GM23338 (cell line): ENCODE results near the gene TMEM271. TPM values are rescaled to one million over a fixed set of nuclear protein-coding genes. Genes with fewer than 3 reads are reported as not detected.

Experiments
- ATAC-seq: fragments of 200-7000 bp; cut with Tn5 transposase; 3 replicates; pipeline ENCODE4 v1.9.1; 2020
- DNase-seq: peaks from one replicate; pipeline ENCODE4 v3.0.0-alpha.2; 2015; ENCODE audit warnings: low spot score
- H2AFZ ChIP-seq: fragments of 200-600 bp; sonication (generic); 2 replicates; pipeline ENCODE4 v1.8.0; 2016; ENCODE audit warnings: antibody characterized with exemption, mild to moderate bottlenecking, moderate library complexity
- H3F3A ChIP-seq: fragments of 200-600 bp; sonication (generic); replicated peaks from 2 replicates; pipeline ENCODE4 v1.8.0; 2017; ENCODE audit warnings: antibody characterized with exemption, mixed run types, low read depth
- H3K27ac ChIP-seq: fragments of 200-600 bp; sonication (generic); 2 replicates; pipeline ENCODE4 v1.6.1; 2016; ENCODE audit warnings: low read depth
- H3K27me3 ChIP-seq: fragments of 200-600 bp; sonication (generic); 2 replicates; pipeline ENCODE4 v1.8.0; 2016; ENCODE audit warnings: mild to moderate bottlenecking, mixed run types, moderate library complexity; ENCODE audit not compliant: insufficient read depth
- H3K36me3 ChIP-seq: fragments of 200-600 bp; sonication (generic); 2 replicates; pipeline ENCODE4 v1.8.0; 2016; ENCODE audit warnings: mild to moderate bottlenecking; ENCODE audit not compliant: insufficient read depth
- H3K4me1 ChIP-seq: fragments of 200-600 bp; sonication (generic); 2 replicates; pipeline ENCODE4 v1.8.0; 2016; ENCODE audit warnings: mild to moderate bottlenecking, moderate library complexity; ENCODE audit not compliant: insufficient read depth
- H3K4me2 ChIP-seq: fragments of 200-600 bp; sonication (generic); 2 replicates; pipeline ENCODE4 v1.7.1; 2017; ENCODE audit warnings: mixed run types
- H3K4me3 ChIP-seq: fragments of 200-600 bp; sonication (generic); 2 replicates; pipeline ENCODE4 v1.6.1; 2016; ENCODE audit warnings: mixed run types
- H3K79me2 ChIP-seq: fragments of 200-600 bp; sonication (generic); replicated peaks from 2 replicates; pipeline ENCODE4 v1.8.0; 2017; ENCODE audit warnings: mild to moderate bottlenecking; ENCODE audit not compliant: insufficient read depth
- H3K9me2 ChIP-seq: fragments of 200-600 bp; sonication (generic); 2 replicates; pipeline ENCODE4 v1.8.0; 2017; ENCODE audit not compliant: insufficient read depth
- H4K20me1 ChIP-seq: fragments of 200-600 bp; sonication (generic); replicated peaks from 2 replicates; pipeline ENCODE4 v1.8.0; 2017; ENCODE audit warnings: mild to moderate bottlenecking; ENCODE audit not compliant: insufficient read depth
- H3K27ac Mint-ChIP-seq: 2 replicates; pipeline ENCODE4 v1.8.0; 2020; ENCODE audit warnings: inconsistent platforms, mild to moderate bottlenecking, moderate library complexity, mixed read lengths
- H3K27me3 Mint-ChIP-seq: 3 replicates; pipeline ENCODE4 v1.8.0; 2022; ENCODE audit warnings: low read depth, mild to moderate bottlenecking, moderate library complexity, mixed read lengths, inconsistent platforms; ENCODE audit not compliant: insufficient read depth, poor library complexity
- H3K36me3 Mint-ChIP-seq: 3 replicates; pipeline ENCODE4 v1.8.0; 2021; ENCODE audit warnings: low read depth, mild to moderate bottlenecking, inconsistent platforms, moderate library complexity, mixed read lengths
- H3K4me1 Mint-ChIP-seq: 3 replicates; pipeline ENCODE4 v1.8.0; 2020; ENCODE audit warnings: mild to moderate bottlenecking, inconsistent platforms, mixed read lengths
- H3K4me3 Mint-ChIP-seq: 3 replicates; pipeline ENCODE4 v1.8.0; 2021; ENCODE audit warnings: moderate library complexity, mild to moderate bottlenecking, inconsistent platforms, mixed read lengths
- H3K9me3 Mint-ChIP-seq: 3 replicates; pipeline ENCODE4 v1.8.0; 2020; ENCODE audit warnings: moderate library complexity, mild to moderate bottlenecking, inconsistent platforms, mixed read lengths
- CREB1 ChIP-seq: fragments of 250-450 bp; sonication (Bioruptor Pico); IDR thresholded peaks from 2 replicates; pipeline ENCODE4 v1.5.0; 2020; ENCODE audit warnings: low read depth, mild to moderate bottlenecking, moderate library complexity
- CTCF ChIP-seq, 2 experiments: fragments of 200-600 bp in 1 of 2; sonication (generic) in 1 of 2; conservative IDR thresholded peaks; 2 replicates each; pipeline versions ENCODE4 v1.5.1 to v1.6.1; 2016 to 2017; ENCODE audit warnings: antibody characterized with exemption in 2 of 2, low read depth in 2 of 2, mild to moderate bottlenecking in 2 of 2, moderate library complexity in 1 of 2
- ETS1 ChIP-seq: IDR thresholded peaks from 2 replicates; pipeline ENCODE4 v1.6.1; 2016; ENCODE audit warnings: antibody characterized with exemption
- EZH2 ChIP-seq: fragments of 200-600 bp; sonication (generic); IDR thresholded peaks from one replicate; pipeline ENCODE4 v1.8.0; 2017; ENCODE audit warnings: antibody characterized with exemption, mild to moderate bottlenecking, low read depth; ENCODE audit not compliant: unreplicated experiment
- EZH2phosphoT487 ChIP-seq: fragments of 200-600 bp; sonication (generic); IDR thresholded peaks from one replicate; pipeline ENCODE4 v1.8.1; 2018; ENCODE audit warnings: antibody characterized with exemption; ENCODE audit not compliant: unreplicated experiment
- JUNB ChIP-seq: IDR thresholded peaks from one replicate; pipeline ENCODE4 v1.6.1; 2016; ENCODE audit warnings: antibody characterized with exemption; ENCODE audit not compliant: unreplicated experiment
- NANOG ChIP-seq: IDR thresholded peaks from 2 replicates; pipeline ENCODE4 v1.6.1; 2016; ENCODE audit warnings: antibody characterized with exemption, borderline replicate concordance
- POLR2AphosphoS5 ChIP-seq: IDR thresholded peaks from 2 replicates; pipeline ENCODE4 v1.6.1; 2016; ENCODE audit warnings: antibody characterized with exemption, low read depth
- REST ChIP-seq: IDR thresholded peaks from one replicate; pipeline ENCODE4 v1.6.1; 2018; ENCODE audit warnings: antibody characterized with exemption; ENCODE audit not compliant: unreplicated experiment
- STAT1 ChIP-seq: IDR thresholded peaks from one replicate; pipeline ENCODE4 v1.6.1; 2016; ENCODE audit warnings: antibody characterized with exemption; ENCODE audit not compliant: unreplicated experiment
- ZNF114 ChIP-seq: fragments of 250-450 bp; sonication (Bioruptor Pico); IDR thresholded peaks from 2 replicates; pipeline ENCODE4 v1.5.0; 2020; ENCODE audit warnings: mild to moderate bottlenecking, moderate library complexity
- ZNF331 ChIP-seq: fragments of 250-450 bp; sonication (Bioruptor Pico); IDR thresholded peaks from 2 replicates; pipeline ENCODE4 v1.5.0; 2020; ENCODE audit warnings: low read depth, mild to moderate bottlenecking, moderate library complexity
- ZNF462 ChIP-seq: fragments of 250-450 bp; sonication (Bioruptor Pico); IDR thresholded peaks from 2 replicates; pipeline ENCODE4 v1.5.0; 2020; ENCODE audit warnings: mild to moderate bottlenecking, moderate library complexity
- polyA plus RNA-seq: library from polyadenylated mRNA; unstranded; fragments of >200 nt; fragmentation: Nextera tagmentation; extraction: Ambion mirVana; gene quantifications from 2 replicates; pipeline ENCODE4 v1.2.1, GENCODE V29; 2016
- total RNA-seq: library from RNA; depleted of rRNA; stranded (reverse); fragments of >200 nt; shearing (Covaris generic); gene quantifications from 2 replicates; pipeline ENCODE4 v1.2.3, GENCODE V29; 2014

The TMEM271 gene
- total and polyA plus RNA-seq, 2 experiments from 2014 or later, result 0.11 TPM; not detected in 1

- Mint-ChIP-seq H3K27me3 (peaks cover 42% of the 10 kb centered on the region), H3K36me3 (peaks cover 2% of the 10 kb centered on the region; the same call in 1 of the 3 replicates), H3K27ac (no peak overlapping the region), H3K4me3 (no peak overlapping the region), H3K9me3 (peaks cover 19% of the 10 kb centered on the region), H3K4me1 (peaks cover 2% of the 10 kb centered on the region; the same call in 2 of the 3 replicates)
- DNase-seq (peak; percentile 11), ATAC-seq (peak; percentile 42; the same call in 2 of the 3 replicates)
- peaks cover 6% of the 10 kb centered on the region for H3F3A ChIP-seq
- H3K36me3 ChIP-seq, result no peaks in the 10 kb centered on the region
- peaks cover 7% of the 10 kb centered on the region; the same call in 1 of the 2 replicates for H3K4me1 ChIP-seq
- no peak for TF ChIP-seq EZH2
- TF ChIP-seq EZH2phosphoT487, result no peak
- no peak for TF ChIP-seq ZNF114
- TF ChIP-seq ZNF331 (CRISPR knock-in tag), result no peak
- no peak for TF ChIP-seq REST
- no peak for TF ChIP-seq NANOG
- no peak for TF ChIP-seq ETS1
- no peak for TF ChIP-seq CTCF (conservative IDR thresholded peaks at IDR 0.05; ENCODE audit: low read depth in 2 of 2)
- no peak for TF ChIP-seq POLR2AphosphoS5
- no peak for TF ChIP-seq STAT1
- no peak for TF ChIP-seq ZNF462 (CRISPR knock-in tag)
- TF ChIP-seq JUNB, result no peak
- no peak for TF ChIP-seq CREB1 (CRISPR knock-in tag)
- no peaks in the 10 kb centered on the region for H3K9me2 ChIP-seq
- no peak overlapping the region for H3K4me3 ChIP-seq
- peaks cover 47% of the 10 kb centered on the region for H3K27me3 ChIP-seq
- no peak overlapping the region for H3K4me2 ChIP-seq
- H4K20me1 ChIP-seq, result peaks cover 5% of the 10 kb centered on the region; the same call in 1 of the 2 replicates
- no peaks in the 10 kb centered on the region for H3K79me2 ChIP-seq
- no peak overlapping the region for H2AFZ ChIP-seq
- H3K27ac ChIP-seq, result no peak overlapping the region
Measured at GRCh38 chr4:569958-570667, 6.0 kb downstream of the TMEM271 start.
